GM19452 (cell line): ENCODE data around the gene B4GALT5.

Experiments used
- ATAC-seq: cut with Tn5 transposase; IDR thresholded peaks from one replicate; pipeline ENCODE4 v1.9.1; 2021; ENCODE audit not compliant: unreplicated experiment

Gene B4GALT5

GRCh38 chr20:49587111-49587570, 126.5 kb downstream of the B4GALT5 start:
- ATAC-seq, result no peak

GRCh38 chr20:49585585-49586245, 128.0 kb downstream of the B4GALT5 start:
- no peak for ATAC-seq

GRCh38 chr20:49584418-49585382, 129.0 kb downstream of the B4GALT5 start:
- ATAC-seq, result no peak

GRCh38 chr20:49583669-49584417, 129.8 kb downstream of the B4GALT5 start:
- ATAC-seq, result no peak

- no peak for ATAC-seq
Measured at GRCh38 chr20:49583343-49583668, 130.4 kb downstream of the B4GALT5 start.
